Astrocyte (in vitro differentiated cells and primary cell): ENCODE data around the gene BLVRA. TPM values are rescaled to one million over a fixed set of nuclear protein-coding genes. Genes with fewer than 3 reads are reported as not detected.

Source experiments
- DNase-seq: peaks from one replicate; pipeline ENCODE4 v3.0.0-alpha.2; 2010; ENCODE audit warnings: low read depth
- FAIRE-seq: peaks from 2 replicates; lab custom pipeline; 2011; peaks lifted over from hg19 to GRCh38; lab: Jason Lieb, UNC
- H2AFZ ChIP-seq: 2 replicates; pipeline ENCODE4 v1.6.0; 2012; ENCODE audit warnings: low read depth, low read length, inconsistent platforms
- H3K27ac ChIP-seq: 2 replicates; pipeline ENCODE4 v1.5.1; 2011; ENCODE audit warnings: low read depth, low read length, inconsistent platforms
- H3K27me3 ChIP-seq: 2 replicates; pipeline ENCODE4 v1.6.0; 2011; ENCODE audit warnings: low read length, inconsistent platforms; ENCODE audit not compliant: insufficient read depth
- H3K36me3 ChIP-seq: 2 replicates; pipeline ENCODE4 v1.5.1; 2011; ENCODE audit warnings: low read length, inconsistent platforms; ENCODE audit not compliant: insufficient read depth
- H3K4me1 ChIP-seq: 2 replicates; pipeline ENCODE4 v1.5.1; 2011; ENCODE audit warnings: low read length, inconsistent platforms; ENCODE audit not compliant: insufficient read depth
- H3K4me2 ChIP-seq: 2 replicates; pipeline ENCODE4 v1.6.0; 2012; ENCODE audit warnings: low read length, inconsistent platforms
- H3K4me3 ChIP-seq: 2 replicates; pipeline ENCODE4 v1.5.1; 2011; ENCODE audit warnings: low read depth, mild to moderate bottlenecking, low read length, inconsistent platforms; ENCODE audit not compliant: insufficient read depth
- H3K79me2 ChIP-seq: 2 replicates; pipeline ENCODE4 v1.6.0; 2012; ENCODE audit warnings: mild to moderate bottlenecking, low read length, inconsistent platforms; ENCODE audit not compliant: insufficient read depth
- H3K9ac ChIP-seq: 2 replicates; pipeline ENCODE4 v1.6.0; 2012; ENCODE audit warnings: mild to moderate bottlenecking, low read length, inconsistent platforms
- H3K9me3 ChIP-seq: 2 replicates; pipeline ENCODE4 v1.5.1; 2012; ENCODE audit warnings: low read depth, mild to moderate bottlenecking, low read length, inconsistent platforms; ENCODE audit not compliant: insufficient read depth
- H4K20me1 ChIP-seq: 2 replicates; pipeline ENCODE4 v1.6.0; 2012; ENCODE audit warnings: low read length, inconsistent platforms; ENCODE audit not compliant: insufficient read depth
- H3K27ac Mint-ChIP-seq: one replicate; pipeline ENCODE4 v1.8.0; 2021; ENCODE audit warnings: mild to moderate bottlenecking, mixed read lengths; ENCODE audit not compliant: unreplicated experiment
- H3K27me3 Mint-ChIP-seq: one replicate; pipeline ENCODE4 v1.8.0; 2021; ENCODE audit warnings: low read depth, mixed read lengths; ENCODE audit not compliant: unreplicated experiment
- H3K36me3 Mint-ChIP-seq: one replicate; pipeline ENCODE4 v1.8.0; 2021; ENCODE audit warnings: low read depth, mixed read lengths; ENCODE audit not compliant: unreplicated experiment
- H3K4me1 Mint-ChIP-seq: one replicate; pipeline ENCODE4 v1.8.0; 2021; ENCODE audit warnings: low read depth, mixed read lengths; ENCODE audit not compliant: unreplicated experiment
- H3K4me3 Mint-ChIP-seq: one replicate; pipeline ENCODE4 v1.8.0; 2021; ENCODE audit warnings: mild to moderate bottlenecking, moderate library complexity, mixed read lengths; ENCODE audit not compliant: unreplicated experiment
- H3K9me3 Mint-ChIP-seq: one replicate; pipeline ENCODE4 v1.8.0; 2021; ENCODE audit warnings: mild to moderate bottlenecking, mixed read lengths; ENCODE audit not compliant: unreplicated experiment
- EZH2 ChIP-seq: IDR thresholded peaks from 2 replicates; pipeline ENCODE4 v1.6.1; 2012; ENCODE audit warnings: mild to moderate bottlenecking, low read length, inconsistent platforms; ENCODE audit not compliant: insufficient read depth
- total RNA-seq: library from RNA; stranded (reverse); gene quantifications from 2 replicates; pipeline ENCODE4 v1.2.1, GENCODE V29; 2021
- TF ChIP-seq, protein P1 (sequence below): IDR thresholded peaks from 2 replicates; pipeline ENCODE4 v1.5.1; 2011; ENCODE audit warnings: low read depth, mild to moderate bottlenecking, inconsistent platforms, low read length, moderate library complexity; ENCODE audit not compliant: insufficient read depth

Gene BLVRA
- total RNA-seq, 1 donor from 2014 or later = 48.9 TPM

DNA sequence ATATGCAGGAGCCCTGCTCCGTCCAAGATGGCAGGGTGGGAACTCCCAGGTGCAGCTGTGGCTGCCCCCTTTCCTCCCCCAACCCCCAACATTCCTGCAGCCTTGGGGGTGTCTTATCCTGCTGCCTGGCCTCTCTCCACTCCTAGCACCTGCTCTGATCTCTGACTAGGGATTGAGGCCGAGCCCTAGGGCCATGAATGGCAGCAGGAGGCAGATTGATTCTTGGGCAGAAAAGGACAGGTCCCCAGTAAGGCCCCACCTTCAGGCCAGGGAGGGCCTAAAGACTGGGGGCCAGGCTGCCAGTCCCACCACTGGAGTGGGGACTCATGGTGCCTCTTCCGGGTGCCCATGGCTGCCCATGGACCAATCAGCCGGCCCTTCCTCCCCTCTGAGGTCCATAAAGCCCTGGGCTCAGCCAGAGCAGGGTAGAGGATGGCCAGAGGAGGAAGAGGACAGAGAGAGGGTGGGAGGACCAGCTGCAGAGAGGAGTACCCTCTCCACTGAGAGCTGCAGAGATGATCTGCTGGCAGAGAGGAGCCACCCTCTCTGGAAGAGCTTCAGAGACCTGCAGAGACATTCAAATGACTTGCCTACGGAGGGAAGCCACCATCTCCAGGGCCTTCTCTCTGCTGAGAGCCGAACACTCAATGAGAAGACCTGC lies 20.9 kb upstream of the BLVRA start:
- Mint-ChIP-seq H3K36me3 (no peaks in the 10 kb centered on the region), H3K4me1 (peaks cover 4% of the 10 kb centered on the region), H3K4me3 (no peak overlapping the region), H3K27me3 (no peaks in the 10 kb centered on the region), H3K27ac (no peak overlapping the region), H3K9me3 (no peaks in the 10 kb centered on the region)
- Histone ChIP-seq H2AFZ (no peak overlapping the region), H3K9me3 (no peaks in the 10 kb centered on the region), H4K20me1 (no peaks in the 10 kb centered on the region), H3K79me2 (no peaks in the 10 kb centered on the region), H3K9ac (no peak overlapping the region), H3K4me3 (no peak overlapping the region), H3K27me3 (peaks cover 5% of the 10 kb centered on the region), H3K4me2 (no peak overlapping the region), H3K4me1 (no peaks in the 10 kb centered on the region), H3K36me3 (no peaks in the 10 kb centered on the region), H3K27ac (no peak overlapping the region)
- no peak for FAIRE-seq
- no peak for TF ChIP-seq EZH2
- TF ChIP-seq, protein P1, sequence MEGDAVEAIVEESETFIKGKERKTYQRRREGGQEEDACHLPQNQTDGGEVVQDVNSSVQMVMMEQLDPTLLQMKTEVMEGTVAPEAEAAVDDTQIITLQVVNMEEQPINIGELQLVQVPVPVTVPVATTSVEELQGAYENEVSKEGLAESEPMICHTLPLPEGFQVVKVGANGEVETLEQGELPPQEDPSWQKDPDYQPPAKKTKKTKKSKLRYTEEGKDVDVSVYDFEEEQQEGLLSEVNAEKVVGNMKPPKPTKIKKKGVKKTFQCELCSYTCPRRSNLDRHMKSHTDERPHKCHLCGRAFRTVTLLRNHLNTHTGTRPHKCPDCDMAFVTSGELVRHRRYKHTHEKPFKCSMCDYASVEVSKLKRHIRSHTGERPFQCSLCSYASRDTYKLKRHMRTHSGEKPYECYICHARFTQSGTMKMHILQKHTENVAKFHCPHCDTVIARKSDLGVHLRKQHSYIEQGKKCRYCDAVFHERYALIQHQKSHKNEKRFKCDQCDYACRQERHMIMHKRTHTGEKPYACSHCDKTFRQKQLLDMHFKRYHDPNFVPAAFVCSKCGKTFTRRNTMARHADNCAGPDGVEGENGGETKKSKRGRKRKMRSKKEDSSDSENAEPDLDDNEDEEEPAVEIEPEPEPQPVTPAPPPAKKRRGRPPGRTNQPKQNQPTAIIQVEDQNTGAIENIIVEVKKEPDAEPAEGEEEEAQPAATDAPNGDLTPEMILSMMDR = no peak
- no peak for DNase-seq

DNA sequence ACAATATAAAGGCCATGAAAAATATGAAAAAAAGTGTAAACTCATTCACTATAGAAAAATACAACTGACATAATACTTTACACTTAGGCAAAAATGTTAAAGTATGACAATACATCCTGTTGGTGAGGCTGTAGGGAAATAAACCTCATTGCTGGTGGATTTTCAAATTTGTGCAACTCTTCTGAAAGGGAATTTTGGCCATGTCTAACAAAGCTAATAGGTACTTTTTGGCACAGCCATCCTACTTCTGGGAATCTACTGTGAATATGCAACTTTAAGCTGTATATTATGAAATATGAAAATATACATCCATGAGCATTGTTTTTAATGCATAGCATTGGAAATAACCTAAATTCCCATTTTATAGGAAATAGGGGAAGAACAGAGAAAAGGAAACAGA lies 15.8 kb upstream of the BLVRA start:
- DNase-seq (no peak), FAIRE-seq (no peak)
- no peaks in the 10 kb centered on the region for H3K36me3 ChIP-seq
- Mint-ChIP-seq H3K4me3 (no peak overlapping the region), H3K27ac (no peak overlapping the region), H3K36me3 (no peaks in the 10 kb centered on the region), H3K4me1 (no peaks in the 10 kb centered on the region), H3K9me3 (peaks cover 3% of the 10 kb centered on the region), H3K27me3 (no peaks in the 10 kb centered on the region)
- H2AFZ ChIP-seq = no peak overlapping the region
- TF ChIP-seq EZH2 = no peak
- TF ChIP-seq, protein P1 = no peak
- H3K4me2 ChIP-seq = no peak overlapping the region
- H3K4me3 ChIP-seq = no peak overlapping the region
- no peaks in the 10 kb centered on the region for H3K4me1 ChIP-seq
- no peak overlapping the region for H3K9ac ChIP-seq
- H3K9me3 ChIP-seq = no peaks in the 10 kb centered on the region
- H3K27ac ChIP-seq = no peak overlapping the region
- no peaks in the 10 kb centered on the region for H3K79me2 ChIP-seq
- peaks cover 5% of the 10 kb centered on the region for H3K27me3 ChIP-seq
- H4K20me1 ChIP-seq = no peaks in the 10 kb centered on the region

DNA sequence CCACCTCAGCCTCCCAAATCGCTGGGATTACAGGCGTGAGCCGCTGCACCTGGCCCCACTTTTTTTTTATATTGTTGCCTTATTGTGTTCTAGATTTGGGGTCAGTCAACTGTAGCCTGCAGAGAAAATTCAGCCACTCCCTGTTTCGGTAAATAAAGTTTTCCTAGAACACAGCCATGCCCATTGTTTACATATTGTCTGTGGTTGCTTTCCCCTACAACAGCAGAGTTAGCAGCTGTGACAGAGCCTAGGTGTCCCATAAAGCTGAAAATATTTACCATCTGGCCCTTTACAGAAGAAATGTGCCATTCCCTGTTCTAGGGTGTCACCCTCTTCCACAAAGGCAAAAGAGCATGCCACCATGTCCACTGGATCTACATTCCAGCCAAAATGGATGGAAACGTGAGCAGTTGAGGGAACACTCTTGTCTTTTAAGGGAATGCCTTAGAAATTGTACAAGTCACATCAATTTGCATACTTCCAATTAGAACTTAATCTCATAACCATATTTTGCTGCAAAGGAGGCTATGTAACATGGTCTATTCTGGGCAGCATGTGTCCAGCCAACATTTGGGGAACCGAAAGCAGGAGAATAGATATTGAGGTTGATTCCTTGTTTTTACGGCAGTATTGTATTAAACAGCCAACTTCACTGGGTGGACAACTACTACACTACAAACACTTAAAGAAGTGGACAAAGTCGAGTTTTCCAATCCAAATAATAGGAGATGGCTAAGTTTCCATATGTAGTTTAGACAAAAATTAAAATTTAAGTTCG lies 11.0 kb upstream of the BLVRA start:
- Histone ChIP-seq H4K20me1 (no peaks in the 10 kb centered on the region), H3K27me3 (no peaks in the 10 kb centered on the region), H3K9me3 (no peaks in the 10 kb centered on the region), H3K27ac (no peak overlapping the region), H3K79me2 (no peaks in the 10 kb centered on the region), H3K4me1 (no peaks in the 10 kb centered on the region), H3K9ac (no peak overlapping the region), H3K4me2 (no peak overlapping the region), H3K4me3 (no peak overlapping the region), H3K36me3 (no peaks in the 10 kb centered on the region), H2AFZ (no peak overlapping the region)
- Mint-ChIP-seq H3K4me3 (no peak overlapping the region), H3K27me3 (peaks cover 15% of the 10 kb centered on the region), H3K36me3 (no peaks in the 10 kb centered on the region), H3K27ac (no peak overlapping the region), H3K9me3 (peaks cover 3% of the 10 kb centered on the region), H3K4me1 (no peaks in the 10 kb centered on the region)
- TF ChIP-seq EZH2 = no peak
- TF ChIP-seq, protein P1 = no peak
- DNase-seq = no peak
- FAIRE-seq = no peak
